RWPE1 (cell line): ENCODE results near the gene SH3RF3.

Experiments used
- CTCF ChIA-PET: fragments of 350-600 bp; sonication (Branson Sonifier 250); formaldehyde crosslinking; extraction: SDS; loops from one replicate; lab custom pipeline; 2021; lab: Yijun Ruan, JAX
- POLR2A ChIA-PET: fragments of 400-600 bp; formaldehyde crosslinking; extraction: SDS; loops from one replicate; lab custom pipeline; 2020; ENCODE audit warnings: antibody characterized with exemption; ENCODE audit not compliant: low non-redundant PET; lab: Yijun Ruan, JAX
- DNase-seq: peaks from one replicate; pipeline ENCODE4 v3.0.0; 2012; ENCODE audit warnings: low spot score
- H3K27ac ChIP-seq: fragments of 450-650 bp; 2 replicates; pipeline ENCODE4 v1.5.1; 2017
- TF ChIP-seq, protein P1 (sequence below): fragments of 450-650 bp; conservative IDR thresholded peaks from 2 replicates; pipeline ENCODE4 v1.5.1; 2017; ENCODE audit warnings: low read depth, mild to moderate bottlenecking

SH3RF3 gene

GRCh38 chr2:109199790-109200189, 70.8 kb downstream of the SH3RF3 start:
- TF ChIP-seq, protein P1, sequence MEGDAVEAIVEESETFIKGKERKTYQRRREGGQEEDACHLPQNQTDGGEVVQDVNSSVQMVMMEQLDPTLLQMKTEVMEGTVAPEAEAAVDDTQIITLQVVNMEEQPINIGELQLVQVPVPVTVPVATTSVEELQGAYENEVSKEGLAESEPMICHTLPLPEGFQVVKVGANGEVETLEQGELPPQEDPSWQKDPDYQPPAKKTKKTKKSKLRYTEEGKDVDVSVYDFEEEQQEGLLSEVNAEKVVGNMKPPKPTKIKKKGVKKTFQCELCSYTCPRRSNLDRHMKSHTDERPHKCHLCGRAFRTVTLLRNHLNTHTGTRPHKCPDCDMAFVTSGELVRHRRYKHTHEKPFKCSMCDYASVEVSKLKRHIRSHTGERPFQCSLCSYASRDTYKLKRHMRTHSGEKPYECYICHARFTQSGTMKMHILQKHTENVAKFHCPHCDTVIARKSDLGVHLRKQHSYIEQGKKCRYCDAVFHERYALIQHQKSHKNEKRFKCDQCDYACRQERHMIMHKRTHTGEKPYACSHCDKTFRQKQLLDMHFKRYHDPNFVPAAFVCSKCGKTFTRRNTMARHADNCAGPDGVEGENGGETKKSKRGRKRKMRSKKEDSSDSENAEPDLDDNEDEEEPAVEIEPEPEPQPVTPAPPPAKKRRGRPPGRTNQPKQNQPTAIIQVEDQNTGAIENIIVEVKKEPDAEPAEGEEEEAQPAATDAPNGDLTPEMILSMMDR: no peak
- ChIA-PET CTCF (no interaction called here), POLR2A (no interaction called here)
- H3K27ac ChIP-seq: no peak overlapping the region
- DNase-seq: no peak

- H3K27ac ChIP-seq: no peak overlapping the region
- ChIA-PET POLR2A (no interaction called here), CTCF (no interaction called here)
- TF ChIP-seq, protein P1: no peak
- no peak for DNase-seq
These were observed 71.8 kb downstream of the SH3RF3 start for GRCh38 chr2:109200616-109201464.

GRCh38 chr2:109201465-109202327, 72.7 kb downstream of the SH3RF3 start:
- CTCF ChIA-PET: no interaction called here
- no peak for DNase-seq
- POLR2A ChIA-PET: no interaction called here
- no peak overlapping the region for H3K27ac ChIP-seq
- TF ChIP-seq, protein P1: no peak

- no peak overlapping the region for H3K27ac ChIP-seq
- CTCF ChIA-PET: no interaction called here
- POLR2A ChIA-PET: no interaction called here
- TF ChIP-seq, protein P1: no peak
- DNase-seq: no peak
These were observed 73.5 kb downstream of the SH3RF3 start for GRCh38 chr2:109202486-109202885.

DNA sequence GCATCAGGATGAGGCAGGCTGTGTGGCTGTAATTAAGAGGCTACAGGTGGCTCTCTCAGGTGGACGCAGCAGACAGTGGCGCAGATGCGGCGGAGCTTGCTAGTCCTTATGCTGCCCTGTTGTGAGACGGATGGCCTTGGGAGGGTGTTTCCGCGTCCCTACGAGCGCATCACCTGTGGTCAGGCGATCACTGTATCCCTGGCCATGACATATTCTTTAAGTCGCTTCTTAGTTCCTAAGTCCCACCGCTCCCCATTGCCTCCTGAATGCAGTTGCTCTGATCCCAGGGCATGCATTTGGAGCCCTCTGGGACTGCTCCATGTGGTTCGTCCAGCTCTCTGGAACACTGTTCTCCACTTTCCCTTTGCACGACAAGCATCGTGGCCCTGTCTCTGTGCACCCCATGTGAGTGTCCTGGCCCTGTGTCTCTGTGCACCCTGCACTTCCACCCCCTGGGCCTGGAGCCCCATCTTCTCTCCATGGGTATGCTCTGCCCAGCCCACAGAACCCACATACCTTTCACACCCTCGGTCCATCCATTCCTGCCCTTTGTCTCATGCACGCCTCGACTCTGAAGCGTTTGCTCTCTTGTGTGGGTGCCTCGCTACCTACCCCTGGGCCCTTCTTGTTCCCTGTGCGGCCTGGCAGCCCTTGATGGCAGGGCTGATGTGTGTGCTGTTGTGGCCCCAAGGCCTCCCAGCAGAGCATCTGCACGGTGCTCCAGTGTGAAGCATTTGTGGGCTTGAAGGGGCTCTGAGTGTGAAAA, 74.4 kb downstream of the SH3RF3 start:
- ChIA-PET POLR2A (no interaction called here), CTCF (no interaction called here)
- no peak overlapping the region for H3K27ac ChIP-seq
- TF ChIP-seq, protein P1: no peak
- no peak for DNase-seq

DNA sequence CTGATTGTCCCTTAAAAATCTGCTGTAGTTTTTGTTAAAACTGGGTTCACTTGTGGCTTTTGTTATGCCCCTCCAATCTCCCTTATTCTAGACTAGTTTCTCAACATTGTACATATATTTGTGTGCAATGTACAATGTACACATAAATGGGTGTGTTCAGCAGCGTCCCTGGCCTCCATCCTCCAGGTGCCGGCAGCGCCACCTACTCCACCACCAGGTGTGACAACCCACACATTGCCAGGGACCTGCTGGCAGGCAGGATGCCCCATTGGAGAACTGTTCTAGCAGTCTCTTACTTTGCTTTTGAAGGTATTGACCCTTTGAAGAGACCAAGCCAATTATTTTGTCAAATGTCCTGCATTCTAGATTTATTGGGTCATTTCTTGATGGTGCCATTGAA, 75.4 kb downstream of the SH3RF3 start:
- no peak for DNase-seq
- CTCF ChIA-PET: no interaction called here
- TF ChIP-seq, protein P1: no peak
- POLR2A ChIA-PET: no interaction called here
- no peak overlapping the region for H3K27ac ChIP-seq
